ENCODE data around the gene ANKRD6.

The ANKRD6 gene

GRCh38 chr6:89413006-89413400 is 19.9 kb upstream of the ANKRD6 start:
- peak in 1 of 2 experiments; percentile 2 for DNase-seq (ENCODE audit: low read depth in 2 of 2)

- no peak for DNase-seq (ENCODE audit: low read depth in 2 of 2)
These were observed 18.7 kb upstream of the ANKRD6 start for GRCh38 chr6:89414215-89414614.

DNA sequence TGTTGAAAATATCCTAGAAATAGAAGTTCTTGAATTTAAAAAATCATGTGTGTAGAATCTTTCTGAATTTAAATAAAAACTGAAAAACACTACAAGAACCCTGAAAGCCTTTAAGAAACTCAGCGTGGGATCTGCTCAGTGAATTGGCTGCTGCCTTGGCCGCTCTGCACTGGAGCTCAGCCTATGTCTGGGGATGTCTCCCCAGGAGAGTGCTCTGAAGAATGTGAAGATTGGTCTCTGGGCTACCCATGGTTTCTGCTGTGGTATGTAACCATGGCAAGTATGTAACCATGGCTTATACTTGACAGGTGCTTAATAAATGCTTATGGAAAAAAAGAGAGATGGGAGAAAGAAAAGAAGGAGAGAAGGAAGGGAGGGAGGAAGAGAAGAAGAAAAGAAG is 17.8 kb upstream of the ANKRD6 start:
- no peak for DNase-seq (ENCODE audit: low read depth in 2 of 2)

GRCh38 chr6:89416796-89417195 is 16.2 kb upstream of the ANKRD6 start:
- no peak for DNase-seq (ENCODE audit: low read depth in 2 of 2)

- no peak for DNase-seq (ENCODE audit: low read depth in 2 of 2)
These were observed 2.6 kb upstream of the ANKRD6 start for GRCh38 chr6:89430201-89430962.

- DNase-seq (ENCODE audit: low read depth in 2 of 2), result peak in 1 of 2 experiments; percentile 3
These were observed 549 bp downstream of the ANKRD6 start for GRCh38 chr6:89433252-89434149.

DNA sequence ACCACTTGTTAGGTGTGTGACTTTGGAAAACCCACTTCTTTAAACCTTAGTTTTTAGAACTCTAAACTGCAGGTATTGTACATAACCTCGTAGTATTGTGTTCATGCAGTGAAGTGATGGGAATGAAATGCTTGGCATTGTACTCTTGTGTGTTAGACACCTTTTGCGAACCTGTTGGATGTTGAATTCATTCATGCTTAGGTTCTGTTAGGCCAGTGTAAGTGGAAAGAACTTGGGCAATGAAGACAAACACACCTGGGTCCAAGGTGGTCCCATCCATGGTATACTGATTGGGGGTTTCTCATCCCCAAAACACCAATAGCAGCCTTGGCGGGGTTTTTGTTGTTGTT is 1.2 kb downstream of the ANKRD6 start:
- DNase-seq (ENCODE audit: low read depth in 2 of 2), result no peak

DNA sequence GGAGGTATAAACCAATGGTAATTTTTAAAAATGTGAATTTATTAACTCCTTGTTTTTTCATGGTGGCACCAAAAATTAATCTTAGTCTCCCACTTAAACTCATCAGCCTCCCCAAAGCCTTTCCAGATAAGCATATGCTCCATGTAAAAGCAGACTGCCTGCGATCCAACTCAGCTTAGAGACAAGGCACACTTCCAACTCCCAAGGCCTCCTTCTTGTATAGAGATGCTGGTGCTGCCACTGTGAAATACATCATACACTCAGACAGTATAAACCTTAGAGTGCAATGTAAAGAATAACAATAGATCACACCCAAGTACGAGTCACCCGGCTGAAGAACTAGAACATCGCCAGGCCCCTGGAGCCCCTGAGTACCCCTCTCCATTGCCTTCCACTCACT is 2.0 kb downstream of the ANKRD6 start:
- no peak for DNase-seq (ENCODE audit: low read depth in 2 of 2)

DNA sequence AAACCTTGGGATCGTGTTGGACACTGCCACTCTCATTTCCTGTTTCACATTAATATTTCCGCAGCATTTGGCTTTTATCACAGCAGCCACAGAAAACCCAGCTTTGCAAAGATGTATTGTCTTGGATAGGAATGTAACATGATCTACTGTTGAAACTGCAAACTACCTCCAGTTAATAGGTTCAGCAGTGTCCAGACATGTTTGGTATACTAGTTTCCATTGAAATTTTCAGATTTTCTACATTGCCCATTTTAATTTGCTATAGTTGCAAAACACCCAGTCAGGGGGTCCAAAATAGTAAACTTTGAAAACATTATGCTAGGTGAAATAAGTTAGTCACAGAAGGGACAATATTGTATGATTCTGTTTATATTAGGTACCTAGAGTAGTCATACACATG is 3.3 kb downstream of the ANKRD6 start:
- DNase-seq (ENCODE audit: low read depth in 2 of 2), result no peak

DNA sequence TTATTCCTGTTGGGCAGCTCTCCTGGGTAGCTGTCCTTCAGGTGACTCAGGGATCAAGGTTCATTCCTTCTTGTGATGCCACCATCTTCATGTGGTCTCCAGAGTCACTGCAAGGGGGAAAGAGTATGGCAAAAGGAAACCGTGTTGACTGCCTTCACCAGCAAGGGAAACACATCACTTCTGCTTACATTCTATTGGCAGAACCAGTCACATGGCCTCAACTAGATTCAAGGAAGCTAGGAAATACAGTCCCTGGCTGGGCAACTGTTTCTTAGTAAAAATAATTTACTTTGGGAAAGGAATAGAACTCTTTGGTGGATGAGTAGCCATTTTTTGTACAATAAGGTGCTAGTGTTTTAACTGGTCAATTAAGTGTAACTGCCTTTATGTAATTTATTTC is 5.3 kb downstream of the ANKRD6 start:
- DNase-seq (ENCODE audit: low read depth in 2 of 2), result no peak

- no peak for DNase-seq (ENCODE audit: low read depth in 2 of 2)
These were observed 6.1 kb downstream of the ANKRD6 start for GRCh38 chr6:89439014-89439413.

DNA sequence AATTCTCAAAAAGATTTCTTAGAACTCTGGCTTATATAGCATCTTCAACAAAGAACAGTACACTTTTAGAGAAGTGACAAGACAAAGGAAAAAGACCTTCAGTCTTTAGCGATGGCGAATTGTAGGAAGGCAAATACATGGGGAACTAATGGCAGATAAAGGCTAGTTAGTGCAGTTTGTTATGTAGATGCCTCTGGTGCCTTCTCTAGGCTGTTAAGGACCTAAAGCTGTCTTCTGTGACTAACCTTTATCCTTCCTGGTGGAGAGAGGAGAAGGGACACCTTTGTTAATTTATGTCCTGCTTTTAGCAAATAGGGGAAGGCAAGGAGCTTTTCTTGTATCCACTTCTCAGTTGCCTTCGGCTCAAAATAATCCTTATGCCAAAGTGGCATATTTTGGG is 7.2 kb downstream of the ANKRD6 start:
- DNase-seq (ENCODE audit: low read depth in 2 of 2), result no peak

DNA sequence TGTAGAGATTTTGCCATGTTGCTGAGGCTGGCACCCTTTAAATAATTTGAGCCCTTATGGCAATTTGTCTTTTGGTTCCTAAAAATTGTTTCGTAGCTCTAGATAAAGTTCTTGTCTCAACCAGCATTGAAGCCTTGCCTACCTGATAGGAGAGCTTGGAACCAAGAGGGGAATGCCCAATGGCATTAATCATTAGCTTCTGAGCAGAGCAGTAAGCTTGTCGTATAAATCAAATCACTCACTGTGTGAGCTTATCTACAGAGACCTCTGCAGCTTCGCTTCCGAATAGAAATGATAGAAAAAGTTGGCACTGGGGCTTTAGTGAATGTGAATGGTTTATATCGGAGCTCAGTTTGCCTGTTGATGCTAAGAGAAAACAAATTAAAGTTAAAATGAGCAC is 10.7 kb downstream of the ANKRD6 start:
- no peak for DNase-seq (ENCODE audit: low read depth in 2 of 2)

DNA sequence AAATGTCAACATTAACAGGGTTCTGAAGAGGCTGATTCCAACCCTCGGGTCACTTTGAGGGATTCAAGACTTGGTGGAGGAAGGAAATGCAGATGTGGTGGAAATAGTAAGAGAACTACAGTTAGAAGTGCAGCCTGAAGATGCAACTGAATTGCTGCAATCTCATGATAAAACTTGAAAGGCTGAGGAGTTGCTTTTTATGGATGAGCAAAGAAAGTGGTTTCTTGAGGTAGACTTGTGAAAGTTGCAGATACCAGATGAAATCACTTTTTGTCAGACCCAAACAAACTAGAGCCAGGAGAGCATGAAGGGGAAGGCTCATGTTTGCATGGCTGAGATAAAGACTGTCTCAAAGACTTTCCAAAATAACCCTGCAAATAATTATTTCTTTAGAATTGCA is 16.2 kb downstream of the ANKRD6 start:
- DNase-seq (ENCODE audit: low read depth in 2 of 2), result no peak

DNA sequence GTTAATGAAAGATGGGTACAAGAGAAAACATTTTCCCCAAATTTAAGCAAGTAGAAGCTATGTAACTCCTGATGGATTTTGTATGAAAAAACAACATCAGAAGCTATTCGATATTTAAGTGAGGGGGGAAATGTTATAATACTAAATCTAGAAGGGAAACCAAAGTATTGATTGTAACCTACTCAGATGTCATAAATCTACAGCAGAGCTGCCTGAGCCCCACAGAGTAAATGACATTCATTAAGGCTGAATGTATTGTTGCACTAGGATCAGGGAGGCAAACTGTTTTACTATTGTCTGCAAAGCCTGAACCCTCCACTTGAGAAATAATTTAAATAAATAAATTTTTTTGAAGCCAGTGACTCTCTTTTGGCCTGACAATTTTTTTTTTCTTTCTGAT is 19.3 kb downstream of the ANKRD6 start:
- DNase-seq (ENCODE audit: low read depth in 2 of 2), result no peak

GRCh38 chr6:89454300-89454699 is 21.3 kb downstream of the ANKRD6 start:
- DNase-seq (ENCODE audit: low read depth in 2 of 2), result no peak

DNA sequence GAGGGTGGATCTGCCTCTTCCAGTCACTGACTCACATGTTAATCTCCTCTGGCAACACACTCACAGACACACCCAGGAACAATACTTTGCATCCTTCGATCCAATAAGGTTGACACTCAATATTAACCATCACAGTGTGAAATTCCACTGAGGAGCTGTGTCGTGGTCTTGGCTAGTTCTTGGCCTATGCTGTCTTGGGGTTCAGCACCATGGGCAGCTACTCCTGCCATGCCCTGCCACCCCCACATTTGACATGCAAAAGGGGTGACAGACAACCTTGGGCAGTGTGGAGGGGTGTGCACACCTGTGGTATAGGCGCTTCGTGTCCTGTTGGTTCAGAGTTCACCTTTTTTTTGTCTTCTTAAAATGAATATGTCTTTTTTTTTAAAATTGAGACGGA is 25.8 kb downstream of the ANKRD6 start:
- DNase-seq (ENCODE audit: low read depth in 2 of 2), result no peak

- no peak for DNase-seq (ENCODE audit: low read depth in 2 of 2)
These were observed 26.5 kb downstream of the ANKRD6 start for GRCh38 chr6:89459501-89459900.

DNA sequence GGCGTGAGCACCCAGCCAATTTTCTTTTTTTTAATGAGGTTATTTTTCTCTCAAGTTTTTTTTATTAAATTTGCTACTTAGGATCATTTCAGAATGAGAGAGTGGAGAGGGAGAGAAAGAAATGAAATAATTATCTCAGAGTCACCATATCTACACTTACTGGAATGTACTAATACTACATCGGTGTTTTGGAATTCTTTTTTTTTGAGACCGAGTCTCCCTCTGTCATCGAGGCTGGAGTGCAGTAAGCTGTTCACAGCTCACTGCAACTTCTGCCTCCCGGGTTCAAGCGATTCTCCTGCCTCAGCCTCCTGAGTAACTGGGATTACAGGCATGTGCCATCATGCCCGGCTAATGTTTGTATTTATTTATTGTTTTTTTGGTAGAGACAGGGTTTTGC is 27.8 kb downstream of the ANKRD6 start:
- no peak for DNase-seq (ENCODE audit: low read depth in 2 of 2)

DNA sequence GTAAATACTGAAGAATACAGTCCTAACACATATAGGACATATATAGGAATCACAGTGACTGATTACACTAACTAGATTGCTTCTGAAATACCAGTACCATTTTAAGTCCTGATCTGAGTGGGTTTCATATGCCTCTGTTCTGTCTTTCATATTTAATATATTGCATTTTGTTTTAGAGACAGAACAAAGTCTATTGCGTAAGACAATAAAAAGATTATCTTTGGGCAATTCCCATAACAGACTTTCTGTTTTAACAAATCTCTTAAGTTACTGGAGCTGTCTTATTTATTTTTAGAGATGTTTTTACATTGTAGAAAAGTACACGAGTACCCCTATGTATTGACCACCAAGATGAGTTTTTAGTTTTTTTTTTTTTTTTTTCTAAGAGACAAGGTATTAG is 29.6 kb downstream of the ANKRD6 start:
- DNase-seq (ENCODE audit: low read depth in 2 of 2), result no peak

DNA sequence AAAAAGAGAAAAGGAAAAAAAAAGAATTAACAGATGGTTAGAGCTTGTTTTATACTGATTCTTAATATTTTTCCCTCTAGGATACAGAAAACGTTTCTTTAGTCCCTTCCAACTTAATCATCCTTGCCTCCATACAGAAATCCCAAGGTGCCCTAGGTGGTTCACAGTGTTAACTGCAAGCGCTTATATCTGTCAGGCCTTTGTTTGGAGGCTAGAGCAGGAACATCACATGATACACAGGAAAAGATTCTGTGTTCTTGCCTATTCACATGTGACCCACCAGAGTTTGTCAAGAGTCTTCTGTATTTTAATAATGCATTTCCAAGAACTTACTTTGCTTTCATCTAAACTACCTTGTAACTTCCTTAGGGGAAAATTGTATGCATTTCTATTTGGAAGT is 31.3 kb downstream of the ANKRD6 start:
- no peak for DNase-seq (ENCODE audit: low read depth in 2 of 2)

GRCh38 chr6:89467437-89467836 is 34.5 kb downstream of the ANKRD6 start:
- no peak for DNase-seq (ENCODE audit: low read depth in 2 of 2)

GRCh38 chr6:89468998-89469397 is 36.0 kb downstream of the ANKRD6 start:
- DNase-seq (ENCODE audit: low read depth in 2 of 2), result no peak

Measured in stimulated activated CD4-positive, alpha-beta T cell treated with anti-CD3 and anti-CD28 coated beads, Interleukin-12 subunit alpha, Interleukin-12 subunit beta, amount 100 ng/mL, for 24 hours (primary cell).